HepG2 (cell line): ENCODE results near the gene CADM4. TPM values are rescaled to one million over a fixed set of nuclear protein-coding genes. Genes with fewer than 3 reads are reported as not detected.
A peak's percentile ranks its signal among the peaks of the same experiment; 100 is the strongest.

Experiments used
- AHDC1 ChIP-seq: sonication (generic); formaldehyde crosslinking; IDR thresholded peaks from 2 replicates; pipeline ENCODE4 v1.5.1; 2020; ENCODE audit warnings: mild to moderate bottlenecking, missing genetic modification reagents, borderline replicate concordance
- FOXK1 ChIP-seq: sonication (generic); formaldehyde crosslinking; IDR thresholded peaks from 2 replicates; pipeline ENCODE4 v1.4.0; 2020; ENCODE audit warnings: low read depth, missing genetic modification reagents, borderline replicate concordance
- HNF1A ChIP-seq, 2 experiments: sonication (generic) in 1 of 2; formaldehyde crosslinking in 1 of 2; IDR thresholded peaks; 2 replicates each; pipeline versions ENCODE4 v1.4.0 to v1.6.1; 2016 to 2020; ENCODE audit warnings: borderline replicate concordance in 1 of 2, low read depth in 1 of 2, mild to moderate bottlenecking in 1 of 2, missing genetic modification reagents in 1 of 2
- SNAPC2 ChIP-seq: sonication (generic); formaldehyde crosslinking; IDR thresholded peaks from 2 replicates; pipeline ENCODE4 v1.8.1; 2022; ENCODE audit warnings: mild to moderate bottlenecking, missing genetic modification reagents
- SNAPC4 ChIP-seq: sonication (generic); formaldehyde crosslinking; IDR thresholded peaks from 2 replicates; pipeline ENCODE4 v1.4.0; 2020; ENCODE audit warnings: mild to moderate bottlenecking, missing genetic modification reagents
- SPEN ChIP-seq: sonication (generic); formaldehyde crosslinking; IDR thresholded peaks from 2 replicates; pipeline ENCODE4 v1.5.1; 2020; ENCODE audit warnings: low read depth, mild to moderate bottlenecking, missing genetic modification reagents
- ZNF770 ChIP-seq: sonication (generic); formaldehyde crosslinking; IDR thresholded peaks from 2 replicates; pipeline ENCODE4 v1.5.0; 2020; ENCODE audit warnings: mild to moderate bottlenecking, missing genetic modification reagents
- ZNF784 ChIP-seq: sonication (generic); formaldehyde crosslinking; IDR thresholded peaks from 2 replicates; pipeline ENCODE4 v1.5.1; 2020; ENCODE audit warnings: missing genetic modification reagents, mild to moderate bottlenecking, borderline replicate concordance
- polyA plus RNA-seq, 8 experiments: library from polyadenylated mRNA; depleted of rRNA in 3 of 8; stranded (reverse) in 7 of 8; unstranded in 1 of 8; fragments of >200 nt; fragmentation: Illumina TruSeq in 4 of 8; extraction: Trizol in 4 of 8; gene quantifications; 2 replicates each; pipeline versions ENCODE4 v1.2.1 to v1.2.3, GENCODE V29; 2011 to 2016; ENCODE audit warnings: low read depth in 4 of 8, missing spikeins in 1 of 8, mixed read lengths in 1 of 8; ENCODE audit not compliant: insufficient read depth in 1 of 8
- total RNA-seq, 5 experiments: library from RNA; depleted of rRNA; stranded (reverse); fragments of >200 nt; fragmentation: Illumina TruSeq; extraction: Trizol; gene quantifications; 2 replicates each; pipeline ENCODE4 v1.2.3, GENCODE V29; 2016; ENCODE audit warnings: low read depth in 1 of 5

Gene CADM4
- total and polyA plus RNA-seq, 2 of the 13 experiments (the other 11 are each of a cell fraction or from before 2014, with no cell fraction given): 8.5 to 16.0 TPM

GRCh38 chr19:43634872-43635560 lies 4.6 kb downstream of the CADM4 start (continued):
- TF ChIP-seq ZNF784 (CRISPR knock-in tag) (no peak), SNAPC4 (CRISPR knock-in tag) (no peak), AHDC1 (CRISPR knock-in tag) (peak; percentile 52; the same call in 1 of the 2 replicates), SNAPC2 (CRISPR knock-in tag) (peak; percentile 57; the same call in 1 of the 2 replicates), ZNF770 (peak; percentile 63; the same call in 1 of the 2 replicates), SPEN (CRISPR knock-in tag) (peak; percentile 48; the same call in 1 of the 2 replicates), FOXK1 (CRISPR knock-in tag) (peak; percentile 59; the same call in 1 of the 2 replicates), HNF1A (IDR thresholded peaks at IDR 0.05; ENCODE audit: low read depth) (no peak), HNF1A (CRISPR knock-in tag; IDR thresholded peaks at IDR 0.05; ENCODE audit: borderline replicate concordance) (peak; percentile 45; the same call in 1 of the 2 replicates)
